Non-pigmented ciliary epithelial cell (primary cell): ENCODE measurements around the gene MYCN.
"Not testable (repeated sequence)": the region's sequence is repeated elsewhere in the genome, so short reads cannot be mapped to it uniquely, and the experiment has no call there.

Experiments
- DNase-seq: peaks from one replicate; pipeline ENCODE4 v3.0.0-alpha.2; 2010; ENCODE audit warnings: low read depth

The MYCN gene

DNA sequence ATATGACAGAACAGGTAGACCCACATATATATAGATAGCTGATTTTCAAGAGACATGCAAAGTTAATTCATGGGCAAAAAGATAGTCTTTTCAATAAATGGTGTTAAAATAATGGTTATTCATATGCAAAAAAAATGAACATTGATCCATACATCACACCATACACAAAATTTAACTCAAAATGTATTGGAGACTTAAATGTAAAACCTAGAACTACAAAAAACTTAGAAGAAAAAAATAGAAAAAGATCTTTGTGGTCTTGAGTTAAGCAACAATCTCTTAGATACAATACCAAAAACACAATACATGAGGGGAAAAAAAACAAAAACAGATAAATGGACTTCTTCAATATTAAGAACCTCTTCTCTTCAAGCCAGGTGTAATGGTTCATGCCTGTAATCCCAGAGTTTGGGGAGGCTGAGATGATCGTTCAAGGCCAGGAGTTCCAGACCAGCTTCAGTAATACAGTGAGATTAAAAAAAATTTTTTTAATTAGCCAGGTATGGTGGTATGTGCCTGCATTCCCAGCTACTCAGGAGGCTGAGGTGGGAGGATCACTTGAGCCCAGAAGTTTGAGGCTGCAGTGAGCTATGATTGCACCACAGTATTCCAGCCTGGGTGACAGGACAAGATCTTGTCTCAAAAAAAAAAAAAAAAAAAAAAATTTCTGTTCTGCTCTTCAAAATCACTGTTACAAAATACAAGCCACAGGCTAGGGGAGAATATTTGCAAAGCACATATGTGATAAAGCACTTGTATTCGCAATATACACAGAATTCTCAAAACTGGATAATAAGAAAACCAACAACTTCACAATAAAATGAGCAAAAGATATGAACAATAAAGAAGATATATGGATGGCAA lies 32.7 kb upstream of the MYCN start:
- no peak for DNase-seq

GRCh38 chr2:15908371-15908770 lies 32.0 kb upstream of the MYCN start:
- DNase-seq, result no peak

GRCh38 chr2:15909157-15909556 lies 31.2 kb upstream of the MYCN start:
- no peak for DNase-seq

DNA sequence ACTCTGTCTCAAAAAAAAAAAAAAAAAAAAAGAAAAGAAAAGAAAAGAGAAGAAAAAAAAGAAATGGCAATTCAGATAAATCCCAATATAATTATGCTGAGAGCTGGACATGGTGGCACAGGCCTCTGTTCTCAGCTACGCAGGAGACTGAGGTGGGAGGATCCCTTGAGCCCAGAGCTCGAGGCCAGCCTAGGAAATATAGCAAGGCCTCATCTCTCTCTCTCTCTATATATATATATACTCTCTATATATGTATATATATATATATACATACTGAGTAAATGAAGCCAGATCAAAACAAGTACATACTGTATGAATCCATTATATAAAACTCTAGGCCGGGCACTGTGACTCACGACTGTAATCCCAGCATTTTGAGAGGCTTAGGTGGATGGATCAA lies 30.6 kb upstream of the MYCN start:
- no peak for DNase-seq

GRCh38 chr2:15911270-15911669 lies 29.1 kb upstream of the MYCN start:
- DNase-seq, result not testable (repeated sequence)

GRCh38 chr2:15911686-15912085 lies 28.7 kb upstream of the MYCN start:
- no peak for DNase-seq

- peak; percentile 31 for DNase-seq
These were observed 28.1 kb upstream of the MYCN start for GRCh38 chr2:15912203-15912602.

- no peak for DNase-seq
These were observed 27.2 kb upstream of the MYCN start for GRCh38 chr2:15913146-15913545.

DNA sequence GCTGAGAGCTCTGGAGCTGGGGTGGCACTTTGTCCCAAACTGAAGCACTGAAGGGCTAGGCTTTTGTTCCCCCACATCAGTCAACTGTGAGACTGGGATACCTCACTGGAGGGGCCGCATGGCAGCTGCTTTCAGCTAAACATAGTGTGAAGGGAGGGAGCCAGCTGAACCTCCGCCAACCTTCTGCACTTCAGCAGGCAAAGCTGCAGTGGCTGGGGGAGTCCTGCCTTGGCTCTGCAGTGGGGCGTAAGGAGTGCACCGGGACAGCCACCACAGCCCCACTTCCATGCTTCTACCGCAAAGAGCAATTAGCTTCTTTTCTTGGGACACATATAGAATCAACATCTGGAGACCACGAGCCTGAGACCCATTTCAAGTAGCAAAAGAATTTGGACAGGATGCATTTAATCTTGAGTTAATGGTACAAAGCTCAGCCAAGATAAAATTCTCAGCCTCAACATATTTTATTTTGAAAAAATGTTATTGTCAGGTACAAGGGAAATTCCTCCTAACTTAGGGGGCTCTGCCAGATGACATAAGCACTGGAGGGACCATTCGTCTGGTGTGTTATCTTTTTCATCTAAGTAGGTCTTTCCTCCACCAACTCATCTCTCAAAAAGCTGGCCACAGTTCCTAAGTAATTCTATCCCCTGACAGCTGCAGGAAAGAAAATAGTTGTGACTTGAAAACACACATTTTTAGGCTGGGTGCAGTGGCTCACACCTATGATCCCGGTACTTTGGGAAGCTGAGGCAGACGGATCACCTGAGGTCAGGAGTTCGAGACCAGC lies 25.6 kb upstream of the MYCN start:
- DNase-seq, result no peak

DNA sequence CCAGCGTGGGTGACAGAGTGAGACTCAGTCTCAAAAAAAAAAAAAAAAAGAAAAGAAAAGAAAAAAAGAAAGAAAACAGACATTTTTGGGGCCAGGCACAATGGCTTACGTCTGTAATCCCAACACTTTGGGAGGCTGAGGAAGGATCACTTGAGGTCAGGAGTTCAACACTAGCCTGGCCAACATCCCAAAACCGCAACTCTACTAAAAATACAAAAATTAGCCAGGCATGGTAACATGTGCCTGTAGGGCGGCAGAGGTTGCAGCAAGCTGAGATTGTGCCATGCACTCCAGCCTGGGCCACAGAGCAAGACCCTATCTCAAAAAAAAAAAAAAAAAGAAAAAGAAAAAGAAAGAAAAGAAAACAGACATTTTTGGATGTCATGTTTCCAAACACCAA lies 24.8 kb upstream of the MYCN start:
- DNase-seq, result not testable (repeated sequence)

DNA sequence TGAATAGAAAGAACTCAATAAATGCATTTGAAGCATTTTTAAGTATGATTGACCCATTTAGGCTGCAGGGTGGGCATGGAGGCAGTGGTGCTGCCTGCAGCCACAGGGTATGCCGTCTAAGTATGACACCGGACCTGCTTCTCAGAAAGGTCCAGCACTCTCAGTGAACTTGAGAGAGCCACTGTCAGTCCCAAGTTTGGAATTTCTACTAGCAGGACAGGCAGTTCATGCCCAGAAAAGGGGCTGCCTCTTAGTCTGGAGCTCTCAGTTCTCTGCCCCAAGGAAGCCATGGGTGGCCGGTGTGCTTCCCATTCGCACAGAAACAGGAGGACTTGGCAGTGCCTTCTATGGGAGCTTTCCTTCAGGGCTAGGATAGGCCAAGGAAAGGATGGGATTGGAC lies 24.0 kb upstream of the MYCN start:
- no peak for DNase-seq

- DNase-seq, result no peak
These were observed 21.5 kb upstream of the MYCN start for GRCh38 chr2:15918761-15919356.

DNA sequence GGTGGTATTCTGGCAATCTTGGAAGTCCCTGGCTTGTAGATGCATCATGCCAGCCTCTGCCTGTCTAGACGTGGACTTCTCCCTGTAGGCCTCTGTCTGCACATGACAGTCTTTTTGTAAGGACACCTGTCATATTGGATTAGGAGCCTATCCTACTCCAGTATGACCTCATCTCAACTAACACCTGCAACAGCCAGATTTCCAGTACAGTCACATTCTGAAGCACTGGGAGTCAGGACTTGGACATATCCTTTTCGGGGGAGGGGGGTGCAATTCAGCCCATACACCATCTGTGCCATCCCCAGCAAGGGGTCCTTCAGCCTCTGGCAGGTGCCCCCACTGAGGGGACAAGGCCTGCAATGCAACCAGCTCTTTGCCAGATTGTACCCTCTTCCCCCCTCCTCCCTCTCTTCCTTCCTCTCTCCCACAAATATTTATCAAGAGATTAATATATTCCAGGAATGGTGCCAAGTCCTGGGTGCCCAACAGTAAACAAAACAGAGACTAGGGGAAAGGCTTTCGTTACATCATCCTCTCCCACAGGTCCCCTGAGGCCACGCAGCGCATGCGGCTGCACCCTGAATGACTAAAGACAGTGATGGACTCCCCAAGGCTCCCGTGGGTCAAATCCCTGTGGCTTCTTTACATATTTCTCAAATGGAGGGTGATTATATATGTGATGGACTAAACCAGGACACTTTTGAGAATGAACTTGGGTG lies 20.5 kb upstream of the MYCN start:
- no peak for DNase-seq

GRCh38 chr2:15920696-15921095 lies 19.7 kb upstream of the MYCN start:
- DNase-seq, result no peak

DNA sequence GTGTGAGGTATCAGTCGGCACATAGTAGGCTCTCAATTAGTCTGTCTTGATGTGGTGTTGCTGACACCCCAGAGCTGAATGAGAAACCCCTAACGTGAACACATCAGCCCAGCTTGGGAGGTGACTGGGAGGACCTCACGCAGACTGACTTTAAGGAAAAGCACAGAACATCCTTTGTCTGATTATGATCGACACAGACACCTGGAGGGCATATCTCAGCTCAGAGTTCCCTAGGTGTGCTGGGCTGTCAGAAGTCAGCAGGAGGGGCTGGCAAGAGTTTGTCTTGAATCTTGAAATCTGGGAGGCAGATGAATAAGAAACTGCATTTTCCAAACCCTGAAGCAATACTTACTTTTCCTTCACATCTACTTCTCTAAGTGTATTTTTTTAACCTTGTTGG lies 16.8 kb upstream of the MYCN start:
- no peak for DNase-seq

DNA sequence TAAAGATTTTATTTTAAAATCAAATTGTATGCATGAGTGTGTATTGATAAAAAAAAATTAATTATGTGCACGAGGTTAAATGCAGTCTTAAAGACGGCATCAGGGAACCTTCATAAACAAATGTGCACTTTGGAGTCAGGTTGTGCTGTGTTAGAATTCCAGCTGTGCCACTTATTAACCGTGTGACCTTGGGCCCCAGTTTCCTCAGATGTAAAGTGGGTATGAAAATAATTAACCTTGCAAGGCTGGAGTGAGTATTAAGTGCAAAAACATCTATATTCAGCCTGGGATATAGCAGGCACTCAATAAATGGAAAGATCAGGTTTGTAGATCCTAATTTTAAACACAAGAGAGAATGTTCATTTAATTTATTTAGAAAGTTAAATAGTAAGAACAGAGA lies 14.5 kb upstream of the MYCN start:
- no peak for DNase-seq

DNA sequence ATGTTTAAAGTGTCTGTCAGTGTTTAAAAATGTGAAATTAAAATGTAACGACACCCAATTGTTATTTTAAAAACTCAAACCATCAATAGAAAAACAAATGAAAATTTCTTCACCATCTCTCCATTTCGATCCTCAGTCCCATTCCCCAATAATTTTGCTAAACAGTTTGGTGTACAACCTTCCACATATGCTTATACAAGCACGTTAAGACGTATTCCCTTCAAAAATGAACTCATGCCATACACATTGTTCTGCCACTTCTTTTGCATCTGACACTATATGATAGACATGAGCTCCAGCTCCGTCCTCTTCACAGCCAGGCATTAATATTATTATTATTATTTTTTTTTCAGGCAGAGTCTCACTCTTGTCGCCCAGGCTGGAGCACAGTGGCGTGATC lies 14.1 kb upstream of the MYCN start:
- DNase-seq, result no peak

DNA sequence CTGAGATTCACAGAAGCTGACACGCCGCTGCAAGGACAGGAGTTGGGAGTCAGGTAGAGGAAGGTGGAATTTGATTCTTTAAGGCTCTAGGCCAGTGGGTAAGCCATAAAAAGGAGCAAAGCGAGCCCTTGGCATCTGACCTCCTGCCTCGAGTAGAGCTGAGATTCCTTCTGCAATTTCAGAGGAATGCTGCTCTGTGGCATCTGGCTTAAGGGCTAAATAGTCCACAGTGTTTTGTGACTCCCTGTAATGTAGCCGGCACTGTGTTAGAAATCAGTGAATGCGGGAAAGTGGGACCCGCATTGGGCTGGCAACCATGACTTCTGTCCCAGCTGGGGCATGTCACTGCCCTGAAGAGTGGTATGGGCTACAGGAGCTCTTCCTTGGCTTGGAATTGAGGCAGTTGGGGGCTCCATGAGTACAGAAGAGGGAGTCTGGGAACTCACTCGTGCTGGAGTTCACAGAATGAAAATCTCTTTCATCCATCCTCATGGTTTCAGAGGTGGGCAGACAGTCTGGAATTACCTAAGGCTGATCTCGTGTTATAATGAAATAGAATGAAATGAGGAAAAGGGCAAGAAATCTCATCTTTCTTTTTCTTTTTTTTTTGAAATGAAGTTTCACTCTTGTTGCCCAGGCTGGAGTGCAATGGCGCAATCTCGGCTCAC lies 12.7 kb upstream of the MYCN start:
- DNase-seq, result no peak

DNA sequence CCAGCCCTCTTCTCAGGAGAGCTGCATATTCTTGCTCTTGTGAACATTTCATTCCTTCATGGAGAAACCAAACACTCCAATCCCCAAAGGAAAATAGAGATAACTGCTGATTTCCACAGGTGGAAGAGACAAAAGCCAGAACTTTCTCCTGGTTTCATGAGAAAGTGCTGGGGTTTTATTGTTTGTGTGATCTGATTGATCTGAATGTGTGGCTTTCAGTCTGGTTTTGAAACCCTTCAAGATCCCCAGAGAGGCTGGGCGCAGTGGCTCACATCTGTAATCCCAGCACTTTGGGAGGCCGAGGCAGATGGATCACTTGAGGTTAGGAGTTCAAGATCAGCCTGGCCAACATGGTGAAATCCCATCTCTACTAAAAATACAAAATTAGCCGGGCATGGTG lies 11.3 kb upstream of the MYCN start:
- not testable (repeated sequence) for DNase-seq

- DNase-seq, result no peak
These were observed 10.5 kb upstream of the MYCN start for GRCh38 chr2:15929861-15930260.

GRCh38 chr2:15930589-15931318 lies 9.6 kb upstream of the MYCN start:
- no peak for DNase-seq
